RWPE1 (cell line): ENCODE measurements around the gene SLC22A14.
"Not testable (repeated sequence)": the region's sequence is repeated elsewhere in the genome, so short reads cannot be mapped to it uniquely, and the experiment has no call there.

Source experiments
- CTCF ChIA-PET: fragments of 350-600 bp; sonication (Branson Sonifier 250); formaldehyde crosslinking; extraction: SDS; loops from one replicate; lab custom pipeline; 2021; lab: Yijun Ruan, JAX
- POLR2A ChIA-PET: fragments of 400-600 bp; formaldehyde crosslinking; extraction: SDS; loops from one replicate; lab custom pipeline; 2020; ENCODE audit warnings: antibody characterized with exemption; ENCODE audit not compliant: low non-redundant PET; lab: Yijun Ruan, JAX
- DNase-seq: peaks from one replicate; pipeline ENCODE4 v3.0.0; 2012; ENCODE audit warnings: low spot score
- H3K27ac ChIP-seq: fragments of 450-650 bp; 2 replicates; pipeline ENCODE4 v1.5.1; 2017
- CTCF ChIP-seq: fragments of 450-650 bp; conservative IDR thresholded peaks from 2 replicates; pipeline ENCODE4 v1.5.1; 2017; ENCODE audit warnings: low read depth, mild to moderate bottlenecking

The SLC22A14 gene

GRCh38 chr3:38315488-38316230 is 33.6 kb downstream of the SLC22A14 start:
- no peak overlapping the region for H3K27ac ChIP-seq
- no peak for TF ChIP-seq CTCF
- DNase-seq, result no peak
- ChIA-PET CTCF (no interaction called here), POLR2A (no interaction called here)

- ChIA-PET POLR2A (no interaction called here), CTCF (no interaction called here)
- DNase-seq, result no peak
- TF ChIP-seq CTCF, result no peak
- H3K27ac ChIP-seq, result no peak overlapping the region
Measured at GRCh38 chr3:38316356-38317191, 34.5 kb downstream of the SLC22A14 start.

- ChIA-PET CTCF (no interaction called here), POLR2A (no interaction called here)
- TF ChIP-seq CTCF, result no peak
Measured at GRCh38 chr3:38317192-38317759, 35.2 kb downstream of the SLC22A14 start.

GRCh38 chr3:38318766-38319671 is 36.9 kb downstream of the SLC22A14 start:
- TF ChIP-seq CTCF, result no peak
- CTCF ChIA-PET, result interaction anchor here (0.7 kb wide), 1 partner anchor 977 kb away, joined by 3 read pairs; no protein-coding TSS in a partner anchor

More at GRCh38 chr3:38317192-38317759, 35.2 kb downstream of the SLC22A14 start:
- DNase-seq, result no peak
- no peak overlapping the region for H3K27ac ChIP-seq

GRCh38 chr3:38320638-38321037 is 38.5 kb downstream of the SLC22A14 start:
- H3K27ac ChIP-seq, CTCF ChIA-PET, DNase-seq, POLR2A ChIA-PET: not testable (repeated sequence)

More at GRCh38 chr3:38318766-38319671, 36.9 kb downstream of the SLC22A14 start:
- POLR2A ChIA-PET, result no interaction called here
- no peak for DNase-seq
- H3K27ac ChIP-seq, result no peak overlapping the region

GRCh38 chr3:38323060-38323459 is 41.0 kb downstream of the SLC22A14 start:
- no peak for TF ChIP-seq CTCF

More at GRCh38 chr3:38323060-38323459, 41.0 kb downstream of the SLC22A14 start:
- ChIA-PET POLR2A (no interaction called here), CTCF (no interaction called here)
- no peak overlapping the region for H3K27ac ChIP-seq
- DNase-seq, result no peak
